Measurements from ENCODE around the gene PSD4. TPM values are rescaled to one million over a fixed set of nuclear protein-coding genes. Genes with fewer than 3 reads are reported as not detected.

PSD4 gene
- polyA plus RNA-seq, 1 of the 3 experiments (the other 2 are of a cell fraction): 0.35 TPM

GRCh38 chr2:113248997-113249770, 75.4 kb downstream of the PSD4 start:
- DNase-seq: peak; percentile 77
- POLR2A ChIA-PET: no interaction called here

GRCh38 chr2:113251118-113251517, 77.3 kb downstream of the PSD4 start:
- Histone ChIP-seq H4K20me1 (ENCODE audit: insufficient read depth) (no peaks in the 10 kb centered on the region), H3K9ac (no peak overlapping the region), H3K9me2 (no peaks in the 10 kb centered on the region), H3F3A (replicated peaks; ENCODE audit: insufficient read depth) (no peaks in the 10 kb centered on the region), H3K4me1 (ENCODE audit: control insufficient read depth in 1 of 2, insufficient read depth in 2 of 2, low read depth in 1 of 2, low read length in 1 of 2) (no peaks in the 10 kb centered on the region), H3K4me3 (ENCODE audit: low read depth in 2 of 2, low read length in 1 of 2) (no peak overlapping the region), H3K9me3 (no peaks in the 10 kb centered on the region), H3K79me2 (ENCODE audit: insufficient read depth) (no peaks in the 10 kb centered on the region), H3K4me2 (no peak overlapping the region), H3K27ac (ENCODE audit: low read depth in 2 of 2, low read length in 1 of 2) (no peak overlapping the region), H3K27me3 (ENCODE audit: insufficient read depth) (peaks cover 11% of the 10 kb centered on the region; the same call in 1 of the 2 replicates), H2AFZ (ENCODE audit: low read depth) (no peak overlapping the region), H3K36me3 (replicated peaks in 1 of 2; ENCODE audit: control insufficient read depth in 1 of 2, insufficient read depth in 2 of 2, low read length in 1 of 2) (no peaks in the 10 kb centered on the region)
- POLR2A ChIA-PET: no interaction called here
- CTCF ChIA-PET: interaction anchor here (1.2 to 1.7 kb wide), 4 partner anchors 32 to 139 kb away, joined by 3 to 10 read pairs (median 6); no protein-coding TSS in a partner anchor
- DNase-seq: no peak
- 73% methylated on average over 7 of the region's 7 CpGs for WGBS (ENCODE audit: low lambda C conversion rate)
- TF ChIP-seq RAD21 (IDR thresholded peaks at IDR 0.05; ENCODE audit: low read length) (no peak), REST (IDR thresholded peaks at IDR 0.05; ENCODE audit: low read depth, low read length) (no peak), POLR2AphosphoS5 (IDR thresholded peaks at IDR 0.05; ENCODE audit: low read depth, low read length) (no peak), NFIC (IDR thresholded peaks at IDR 0.05; ENCODE audit: borderline replicate concordance) (no peak), JUND (IDR thresholded peaks at IDR 0.05) (no peak), ELF1 (IDR thresholded peaks at IDR 0.05) (no peak), FOXJ3 (CRISPR knock-in tag; IDR thresholded peaks at IDR 0.05) (no peak), MEF2A (IDR thresholded peaks at IDR 0.05; ENCODE audit: borderline replicate concordance, low read depth) (no peak), USF1 (IDR thresholded peaks at IDR 0.05; ENCODE audit: borderline replicate concordance, low read depth) (no peak), TCF12 (IDR thresholded peaks at IDR 0.05) (no peak)

More at GRCh38 chr2:113248997-113249770, 75.4 kb downstream of the PSD4 start:
- Histone ChIP-seq H3K9me2 (no peaks in the 10 kb centered on the region), H3K9ac (no peak overlapping the region), H3F3A (replicated peaks; ENCODE audit: insufficient read depth) (no peaks in the 10 kb centered on the region), H4K20me1 (ENCODE audit: insufficient read depth) (no peaks in the 10 kb centered on the region), H3K27me3 (ENCODE audit: insufficient read depth) (no peaks in the 10 kb centered on the region; the same call in 1 of the 2 replicates), H3K36me3 (replicated peaks in 1 of 2; ENCODE audit: control insufficient read depth in 1 of 2, insufficient read depth in 2 of 2, low read length in 1 of 2) (no peaks in the 10 kb centered on the region), H3K9me3 (no peaks in the 10 kb centered on the region), H3K4me2 (no peak overlapping the region), H2AFZ (ENCODE audit: low read depth) (no peak overlapping the region), H3K27ac (ENCODE audit: low read depth in 2 of 2, low read length in 1 of 2) (no peak overlapping the region), H3K79me2 (ENCODE audit: insufficient read depth) (no peaks in the 10 kb centered on the region), H3K4me1 (ENCODE audit: control insufficient read depth in 1 of 2, insufficient read depth in 2 of 2, low read depth in 1 of 2, low read length in 1 of 2) (no peaks in the 10 kb centered on the region), H3K4me3 (ENCODE audit: low read depth in 2 of 2, low read length in 1 of 2) (no peak overlapping the region; a peak in 1 of 4 replicates)
- 37% methylated on average over 9 of the region's 10 CpGs for WGBS (ENCODE audit: low lambda C conversion rate)
- CTCF ChIA-PET: interaction anchor here (0.6 to 5.6 kb wide), 36 partner anchors 8 to 141 kb away, joined by 3 to 46 read pairs (median 4); no protein-coding TSS in a partner anchor
- TF ChIP-seq CTCF (IDR thresholded peaks at IDR 0.05): peak; percentile 95
- TF ChIP-seq RAD21 (IDR thresholded peaks at IDR 0.05; ENCODE audit: low read length): peak; percentile 83
- TF ChIP-seq ZBTB33 (IDR thresholded peaks at IDR 0.05; ENCODE audit: borderline replicate concordance, low read depth): no peak
- TF ChIP-seq SMC3 (IDR thresholded peaks at IDR 0.05; ENCODE audit: low read depth, low read length): peak; percentile 95
- no peak for TF ChIP-seq ELF1 (IDR thresholded peaks at IDR 0.05)

Measured in SK-N-SH (cell line).